HepG2 (cell line): Measurements from ENCODE around the gene LRP5. TPM values are rescaled to one million over a fixed set of nuclear protein-coding genes. Genes with fewer than 3 reads are reported as not detected.

ENCODE experiments used
- AGO2 ChIP-seq: fragments of 200-400 bp; formaldehyde crosslinking; optimal IDR thresholded peaks from 2 replicates; pipeline ENCODE3; 2017; ENCODE audit warnings: mild to moderate bottlenecking, low read depth, low read length, moderate library complexity
- ATF4 ChIP-seq, 2 experiments: fragments of 450-650 bp in 1 of 2; sonication (generic) in 1 of 2; formaldehyde crosslinking; IDR thresholded peaks; 2 replicates each; pipeline versions ENCODE4 v1.5.0 to v1.8.0; 2020 to 2022; ENCODE audit warnings: mild to moderate bottlenecking in 1 of 2, missing genetic modification reagents in 1 of 2
- DMAP1 ChIP-seq: IDR thresholded peaks from 2 replicates; pipeline ENCODE4 v1.6.1; 2016
- FIP1L1 ChIP-seq: fragments of 200-400 bp; formaldehyde crosslinking; IDR thresholded peaks from 2 replicates; pipeline ENCODE4 v1.6.1; 2018; ENCODE audit warnings: low read depth, mild to moderate bottlenecking, low read length, moderate library complexity, borderline replicate concordance; ENCODE audit not compliant: insufficient read depth
- FLYWCH1 ChIP-seq: sonication (generic); formaldehyde crosslinking; IDR thresholded peaks from 2 replicates; pipeline ENCODE4 v1.8.1; 2023; ENCODE audit warnings: mild to moderate bottlenecking, missing genetic modification reagents
- GABPB1 ChIP-seq: IDR thresholded peaks from 2 replicates; pipeline ENCODE4 v1.6.1; 2016; ENCODE audit warnings: mild to moderate bottlenecking, missing genetic modification reagents, moderate library complexity, missing compliant biosample characterization
- HHEX ChIP-seq: IDR thresholded peaks from 2 replicates; pipeline ENCODE4 v1.6.1; 2016; ENCODE audit warnings: control low read depth
- IKZF1 ChIP-seq: fragments of 450-650 bp; IDR thresholded peaks from 2 replicates; pipeline ENCODE4 v1.7.1; 2016
- MED13 ChIP-seq: sonication (generic); formaldehyde crosslinking; IDR thresholded peaks from 2 replicates; pipeline ENCODE4 v1.5.0; 2020; ENCODE audit warnings: missing genetic modification reagents
- NFYB ChIP-seq: sonication (generic); formaldehyde crosslinking; IDR thresholded peaks from 2 replicates; pipeline ENCODE4 v1.4.0; 2020; ENCODE audit warnings: missing genetic modification reagents
- PHF21A ChIP-seq: sonication (generic); formaldehyde crosslinking; IDR thresholded peaks from 2 replicates; pipeline ENCODE4 v1.5.0; 2020; ENCODE audit warnings: mild to moderate bottlenecking, missing genetic modification reagents
- REL ChIP-seq: sonication (generic); formaldehyde crosslinking; conservative IDR thresholded peaks from 2 replicates; pipeline ENCODE4 v1.8.0; 2022; ENCODE audit warnings: mild to moderate bottlenecking, missing genetic modification reagents, moderate library complexity
- RXRB ChIP-seq: IDR thresholded peaks from 2 replicates; pipeline ENCODE4 v1.6.1; 2016; ENCODE audit warnings: borderline replicate concordance, missing genetic modification reagents, missing compliant biosample characterization
- ZBTB46 ChIP-seq: sonication (generic); formaldehyde crosslinking; IDR thresholded peaks from 2 replicates; pipeline ENCODE4 v1.4.0; 2020; ENCODE audit warnings: mild to moderate bottlenecking, missing genetic modification reagents, borderline replicate concordance
- ZFY ChIP-seq: sonication (generic); formaldehyde crosslinking; IDR thresholded peaks from 2 replicates; pipeline ENCODE4 v1.4.0; 2020; ENCODE audit warnings: missing genetic modification reagents
- ZNF160 ChIP-seq: sonication (generic); formaldehyde crosslinking; IDR thresholded peaks from 2 replicates; pipeline ENCODE4 v1.8.0; 2022; ENCODE audit warnings: mild to moderate bottlenecking, inconsistent platforms, missing genetic modification reagents
- ZNF263 ChIP-seq: sonication (generic); formaldehyde crosslinking; IDR thresholded peaks from 2 replicates; pipeline ENCODE4 v1.4.0; 2020; ENCODE audit warnings: missing genetic modification reagents
- ZNF501 ChIP-seq: sonication (generic); formaldehyde crosslinking; IDR thresholded peaks from 2 replicates; pipeline ENCODE4 v1.5.1; 2020; ENCODE audit warnings: mild to moderate bottlenecking, moderate library complexity, missing genetic modification reagents
- ZNF512 ChIP-seq: sonication (generic); formaldehyde crosslinking; IDR thresholded peaks from 2 replicates; pipeline ENCODE4 v1.4.0; 2020; ENCODE audit warnings: mild to moderate bottlenecking, missing genetic modification reagents
- ZNF574 ChIP-seq: sonication (generic); formaldehyde crosslinking; IDR thresholded peaks from 2 replicates; pipeline ENCODE4 v1.4.0; 2020; ENCODE audit warnings: missing genetic modification reagents
- polyA plus RNA-seq, 8 experiments: library from polyadenylated mRNA; depleted of rRNA in 3 of 8; stranded (reverse) in 7 of 8; unstranded in 1 of 8; fragments of >200 nt; fragmentation: Illumina TruSeq in 4 of 8; extraction: Trizol in 4 of 8; gene quantifications; 2 replicates each; pipeline versions ENCODE4 v1.2.1 to v1.2.3, GENCODE V29; 2011 to 2016; ENCODE audit warnings: low read depth in 4 of 8, missing spikeins in 1 of 8, mixed read lengths in 1 of 8; ENCODE audit not compliant: insufficient read depth in 1 of 8
- total RNA-seq, 5 experiments: library from RNA; depleted of rRNA; stranded (reverse); fragments of >200 nt; fragmentation: Illumina TruSeq; extraction: Trizol; gene quantifications; 2 replicates each; pipeline ENCODE4 v1.2.3, GENCODE V29; 2016; ENCODE audit warnings: low read depth in 1 of 5

LRP5 gene
- total and polyA plus RNA-seq, 2 of the 13 experiments (the other 11 are each of a cell fraction or from before 2014, with no cell fraction given): 40.4 to 64.0 TPM

GRCh38 chr11:68373815-68374501, 61.6 kb downstream of the LRP5 start (continued):
- TF ChIP-seq ZNF574 (CRISPR knock-in tag): peak; percentile 44; the same call in 1 of the 2 replicates
- TF ChIP-seq ZFY: peak; percentile 30; the same call in 1 of the 2 replicates
- no peak for TF ChIP-seq NFYB (CRISPR knock-in tag)
- peak; percentile 99 for TF ChIP-seq RXRB (CRISPR knock-in tag)
- 0 out of 2 replicates have a peak, but pooled peaks have one; percentile 32 for TF ChIP-seq MED13 (CRISPR knock-in tag)
- TF ChIP-seq ZNF512 (CRISPR knock-in tag): no peak
- no peak for TF ChIP-seq ZNF160 (CRISPR knock-in tag)
- peak; percentile 71 for TF ChIP-seq ZNF263 (CRISPR knock-in tag)
- TF ChIP-seq ZBTB46 (CRISPR knock-in tag): no peak
- no peak for TF ChIP-seq FLYWCH1 (CRISPR knock-in tag)
- peak; percentile 61; the same call in 1 of the 2 replicates for TF ChIP-seq PHF21A (CRISPR knock-in tag)
- TF ChIP-seq GABPB1 (CRISPR knock-in tag): no peak
- no peak for TF ChIP-seq ZNF501 (CRISPR knock-in tag)
- TF ChIP-seq IKZF1: no peak
- TF ChIP-seq DMAP1: no peak
- no peak for TF ChIP-seq REL (CRISPR knock-in tag)
- no peak for TF ChIP-seq FIP1L1
- no peak for TF ChIP-seq ATF4 (CRISPR knock-in tag; IDR thresholded peaks at IDR 0.05)
- peak; percentile 75 for TF ChIP-seq AGO2
- no peak for TF ChIP-seq HHEX (CRISPR knock-in tag)
